GM19099 (cell line): Measurements from ENCODE around the gene GREB1.

Experiments used
- POLR2A ChIP-seq: IDR thresholded peaks from 3 replicates; pipeline ENCODE4 v1.6.1; 2011; ENCODE audit warnings: low read depth; ENCODE audit not compliant: insufficient read length; ENCODE audit errors: extremely low read depth

The GREB1 gene

GRCh38 chr2:11524470-11524869 is 9.4 kb upstream of the GREB1 start:
- TF ChIP-seq POLR2A, result no peak

DNA sequence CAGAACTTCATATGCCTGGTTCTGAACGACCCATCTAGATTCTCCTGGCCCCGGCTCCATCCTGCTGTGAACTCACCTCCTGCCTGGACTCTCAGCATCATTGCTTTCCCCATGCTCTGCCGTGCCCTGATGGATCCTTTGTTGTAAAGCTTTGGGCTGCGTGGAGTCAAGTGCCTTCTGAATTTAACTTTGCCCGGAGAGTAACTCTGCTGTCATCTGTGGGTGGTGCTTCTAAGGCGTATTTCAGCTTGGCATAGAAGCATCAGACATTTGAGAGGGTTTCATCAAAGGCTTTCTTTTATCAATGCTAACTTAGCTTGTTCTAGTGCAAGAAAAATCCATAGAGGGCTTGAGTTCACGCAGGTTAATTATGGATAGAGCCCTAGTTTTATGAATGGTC is 8.1 kb upstream of the GREB1 start:
- no peak for TF ChIP-seq POLR2A

DNA sequence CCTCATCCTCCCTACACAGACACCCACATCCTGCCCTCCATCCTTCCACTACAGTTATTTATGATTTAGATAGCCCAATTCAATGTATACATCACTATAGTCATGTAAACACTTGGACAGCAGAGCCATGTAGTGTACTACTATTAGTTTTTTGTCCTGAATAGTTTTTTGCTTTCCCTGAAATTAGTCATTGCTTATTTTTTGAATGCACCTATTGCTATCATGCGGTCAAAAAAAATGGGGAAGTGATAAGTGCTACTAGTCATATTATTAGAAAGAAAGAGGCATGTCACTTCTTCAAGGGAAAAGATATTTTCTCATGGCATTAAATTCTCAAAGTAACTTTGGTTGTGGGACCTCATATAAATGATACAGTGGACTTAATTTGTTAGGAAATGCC is 6.8 kb upstream of the GREB1 start:
- TF ChIP-seq POLR2A, result no peak

DNA sequence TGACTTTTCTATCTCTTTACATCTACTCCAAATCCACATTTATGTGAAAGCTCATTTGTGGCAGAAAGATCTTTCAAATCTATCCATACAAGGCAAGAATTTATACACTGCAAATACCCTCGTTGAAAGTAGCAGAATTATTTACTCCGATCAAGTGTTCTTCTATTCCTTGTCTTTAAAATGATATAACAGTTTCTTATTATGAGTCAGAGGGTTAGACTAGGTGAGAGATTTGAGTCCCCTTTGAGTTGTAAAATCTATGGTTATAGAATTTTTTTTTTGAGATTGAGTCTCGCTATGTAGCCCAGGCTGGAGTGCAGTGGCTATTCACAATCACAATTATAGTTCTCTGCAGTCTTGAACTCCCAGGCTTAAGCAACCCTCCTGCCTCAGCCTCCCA is 5.6 kb upstream of the GREB1 start:
- TF ChIP-seq POLR2A, result no peak

- TF ChIP-seq POLR2A, result no peak
These were observed 2.9 kb upstream of the GREB1 start for GRCh38 chr2:11530864-11531465.

DNA sequence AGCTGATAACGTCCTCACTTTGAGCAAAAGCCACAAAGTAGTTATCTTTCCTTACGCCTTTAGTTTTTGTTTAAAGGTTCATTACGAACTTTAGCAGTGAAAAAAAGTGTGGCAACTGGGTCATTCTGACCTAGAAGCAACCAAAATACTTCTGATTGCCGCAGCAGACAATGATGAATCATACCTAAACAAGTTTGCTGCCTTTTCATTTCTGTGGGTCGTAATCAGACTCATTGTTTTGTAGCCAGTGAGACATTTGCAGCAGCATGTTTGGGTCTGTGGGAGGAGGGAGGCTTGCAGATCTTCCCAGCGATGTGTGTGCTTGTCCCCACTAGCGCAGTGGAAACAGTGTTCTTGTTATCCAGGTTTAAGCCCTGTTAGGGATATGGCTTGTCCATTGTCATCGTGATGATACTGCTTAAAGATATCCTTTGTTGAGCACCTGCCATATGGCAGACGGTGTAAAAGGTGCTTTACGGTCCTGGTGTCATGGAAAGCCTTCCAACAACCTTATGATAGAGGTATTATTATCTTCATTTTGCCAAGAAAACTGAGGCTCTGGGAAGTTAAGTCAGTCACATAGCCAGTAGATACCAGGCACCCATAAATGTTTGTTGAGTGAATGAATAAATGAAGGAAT is 1.3 kb upstream of the GREB1 start:
- no peak for TF ChIP-seq POLR2A

- TF ChIP-seq POLR2A, result no peak
These were observed 363 bp downstream of the GREB1 start for GRCh38 chr2:11534071-11534745.

DNA sequence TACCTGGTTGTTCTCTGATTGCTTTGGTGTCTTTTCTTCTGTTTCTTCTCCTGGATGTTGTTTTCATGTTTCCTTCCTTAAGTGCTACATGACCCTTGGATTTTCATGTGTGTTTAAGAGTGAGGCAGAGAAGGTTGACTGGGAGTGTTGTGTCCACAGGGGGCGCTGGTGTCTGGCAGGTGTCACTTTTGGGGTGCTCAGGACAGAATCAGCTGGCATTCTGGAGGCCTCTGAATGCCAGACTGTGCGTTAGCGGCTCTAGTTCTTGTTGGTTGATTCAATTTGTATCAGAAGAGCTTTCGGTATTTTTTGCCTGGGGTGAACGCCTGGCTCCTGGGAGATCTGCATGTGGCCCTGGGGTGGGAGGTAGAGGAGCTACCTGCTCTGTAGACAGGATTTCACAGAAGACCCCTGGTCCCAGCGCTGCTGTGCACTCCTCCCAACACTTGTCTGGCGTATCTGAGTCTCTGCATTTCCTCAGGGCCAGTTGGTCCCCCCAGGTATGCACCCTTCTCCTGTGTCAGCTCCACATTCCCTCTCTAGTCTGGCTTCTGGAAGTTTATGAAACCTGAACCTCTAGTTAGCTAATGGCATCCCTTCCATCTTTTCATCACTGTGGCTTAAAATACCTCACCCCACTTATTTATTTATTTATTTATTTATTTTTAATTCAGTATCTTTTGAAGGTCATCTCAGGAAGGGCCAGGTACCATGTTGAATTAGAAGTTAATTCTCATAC is 1.1 kb downstream of the GREB1 start:
- no peak for TF ChIP-seq POLR2A

GRCh38 chr2:11535899-11536344 is 2.1 kb downstream of the GREB1 start:
- TF ChIP-seq POLR2A, result no peak

DNA sequence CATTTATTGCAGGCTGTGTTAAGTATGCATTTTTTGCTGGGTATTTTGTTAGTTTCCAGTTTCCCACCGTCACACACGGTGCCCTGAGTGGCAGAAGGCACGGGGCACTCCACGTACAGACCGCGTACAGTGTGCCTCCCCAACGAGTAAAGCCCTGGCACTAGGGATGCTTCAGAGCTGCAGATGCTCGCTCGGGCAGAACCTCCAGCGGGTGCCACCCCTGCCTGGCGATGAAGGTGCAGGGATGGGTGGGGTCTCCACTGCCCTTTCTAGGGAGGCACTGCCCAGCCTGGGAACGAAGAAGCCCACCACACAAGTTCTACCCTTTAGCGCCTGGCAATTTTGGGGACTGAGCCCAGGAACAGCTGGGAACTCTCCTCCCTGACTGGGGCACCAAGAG is 4.1 kb downstream of the GREB1 start:
- no peak for TF ChIP-seq POLR2A

DNA sequence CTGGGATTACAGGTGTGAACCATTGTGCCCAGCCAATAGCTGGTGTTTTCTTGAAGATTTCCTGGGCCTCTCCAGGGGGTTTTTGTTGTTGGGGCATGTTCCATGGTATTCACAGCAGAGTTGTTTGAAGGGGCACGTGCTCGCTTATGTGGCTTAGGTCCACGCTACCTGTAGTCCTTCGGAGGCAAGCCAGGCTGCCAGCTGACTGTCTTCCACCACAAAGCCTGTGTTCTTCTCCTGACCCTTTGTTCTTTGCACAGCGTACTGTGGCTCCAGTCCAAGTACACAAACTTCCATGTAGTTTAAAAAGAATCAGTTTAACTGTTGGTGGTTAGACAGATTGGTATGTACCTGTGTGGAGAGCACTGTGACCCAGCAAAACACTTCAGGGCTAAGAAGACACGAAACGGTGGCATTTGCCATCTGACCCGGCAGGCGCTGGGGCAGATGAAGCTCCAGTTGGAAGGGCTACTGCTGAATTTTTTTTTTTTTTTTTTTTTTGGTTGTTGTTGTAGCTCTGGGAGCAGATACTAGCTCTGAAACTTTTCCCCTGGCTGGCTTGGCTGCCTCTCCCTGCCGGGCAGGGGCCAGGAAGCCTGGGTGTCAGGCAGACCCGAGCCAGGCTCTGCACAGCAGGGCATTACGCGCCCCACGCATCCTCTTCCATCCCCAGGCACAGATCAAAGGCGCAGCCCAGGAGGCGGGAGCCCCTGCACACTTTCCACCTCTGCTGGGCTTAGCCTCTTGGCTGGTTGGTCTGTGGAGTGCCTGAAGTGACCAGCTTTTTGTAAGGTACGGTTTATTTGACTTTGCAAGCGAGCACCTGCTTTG is 5.7 kb downstream of the GREB1 start:
- no peak for TF ChIP-seq POLR2A

DNA sequence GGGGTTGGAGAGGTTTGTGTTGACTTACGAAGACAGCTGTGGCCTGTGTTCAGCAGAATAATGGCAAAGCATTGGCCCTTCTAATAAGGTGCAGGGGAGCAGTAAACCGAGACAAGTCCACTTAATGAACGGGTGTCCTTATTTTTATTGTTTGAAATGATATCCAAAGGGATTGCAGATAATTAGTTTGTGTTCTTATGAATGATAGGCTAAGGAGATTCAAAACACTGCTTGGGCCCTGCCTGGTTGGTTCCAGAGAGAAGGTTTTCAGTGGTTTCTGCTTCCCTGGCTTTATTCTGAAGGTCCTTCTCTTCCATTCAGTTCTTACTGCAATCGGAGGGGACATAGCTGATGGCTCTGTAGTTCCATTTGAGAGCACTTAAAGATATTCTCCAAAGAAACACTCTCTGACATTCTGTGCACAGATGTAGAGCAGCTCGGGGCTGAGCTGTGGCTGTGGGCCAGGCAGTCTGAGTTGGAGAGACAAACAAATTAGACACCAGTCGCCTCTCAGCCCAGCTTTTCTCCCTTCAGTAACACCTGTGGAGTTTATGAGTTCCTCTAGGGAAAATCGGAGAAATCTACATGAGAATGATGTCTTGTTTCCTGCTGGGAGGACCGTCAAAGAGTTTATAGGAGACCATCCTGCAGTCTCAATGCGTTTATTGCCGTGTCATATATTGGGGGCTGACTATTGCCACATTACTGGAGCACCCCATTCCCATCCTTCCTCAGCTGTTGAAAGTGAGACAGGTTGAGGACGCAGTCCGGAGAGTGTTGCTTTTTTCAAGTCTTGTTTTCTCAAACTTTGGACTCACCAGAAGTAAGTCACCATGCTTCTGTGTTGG is 6.5 kb downstream of the GREB1 start:
- no peak for TF ChIP-seq POLR2A

DNA sequence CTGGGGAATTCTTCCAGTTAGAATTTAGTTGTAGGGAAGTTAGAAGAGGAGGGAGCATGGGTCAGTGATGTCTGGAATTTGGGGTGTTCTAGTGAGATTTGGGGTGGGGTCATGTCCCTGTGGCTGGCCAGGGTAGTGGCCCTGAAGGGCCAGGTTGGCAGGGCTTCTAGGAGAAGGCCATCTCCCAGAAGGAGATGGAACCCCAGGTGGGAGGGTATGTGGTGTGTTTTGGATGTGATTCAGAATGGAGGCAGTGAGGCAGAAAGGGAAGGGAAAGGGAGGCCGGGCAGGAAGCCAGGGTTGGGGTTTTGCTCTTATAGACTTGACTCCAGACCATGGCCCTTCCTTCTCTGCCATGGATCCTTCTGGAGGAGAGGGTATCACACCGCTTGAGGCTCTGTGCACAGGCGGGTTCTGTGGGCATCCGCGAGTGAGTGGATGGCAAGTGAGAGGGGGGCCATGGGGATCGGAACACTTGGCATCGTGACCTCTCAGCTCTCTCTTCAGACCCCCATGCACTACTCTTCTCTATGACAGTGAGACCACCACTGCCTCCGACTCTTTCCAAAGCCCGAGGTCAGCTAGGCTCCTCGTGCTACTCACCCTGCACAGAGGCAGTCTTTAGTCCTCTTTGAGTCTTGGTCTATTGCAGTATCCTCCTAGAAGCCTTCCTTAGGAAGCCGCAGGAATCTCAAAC is 7.3 kb downstream of the GREB1 start:
- no peak for TF ChIP-seq POLR2A
